Measurements from ENCODE around the gene CCDC90B. TPM values are rescaled to one million over a fixed set of nuclear protein-coding genes. Genes with fewer than 3 reads are reported as not detected.

The CCDC90B gene
- 56.0 to 71.0 TPM (median 61.1 TPM) in 5 replicates for total RNA-seq (2022; extraction: Qiagen RNA extraction)

DNA sequence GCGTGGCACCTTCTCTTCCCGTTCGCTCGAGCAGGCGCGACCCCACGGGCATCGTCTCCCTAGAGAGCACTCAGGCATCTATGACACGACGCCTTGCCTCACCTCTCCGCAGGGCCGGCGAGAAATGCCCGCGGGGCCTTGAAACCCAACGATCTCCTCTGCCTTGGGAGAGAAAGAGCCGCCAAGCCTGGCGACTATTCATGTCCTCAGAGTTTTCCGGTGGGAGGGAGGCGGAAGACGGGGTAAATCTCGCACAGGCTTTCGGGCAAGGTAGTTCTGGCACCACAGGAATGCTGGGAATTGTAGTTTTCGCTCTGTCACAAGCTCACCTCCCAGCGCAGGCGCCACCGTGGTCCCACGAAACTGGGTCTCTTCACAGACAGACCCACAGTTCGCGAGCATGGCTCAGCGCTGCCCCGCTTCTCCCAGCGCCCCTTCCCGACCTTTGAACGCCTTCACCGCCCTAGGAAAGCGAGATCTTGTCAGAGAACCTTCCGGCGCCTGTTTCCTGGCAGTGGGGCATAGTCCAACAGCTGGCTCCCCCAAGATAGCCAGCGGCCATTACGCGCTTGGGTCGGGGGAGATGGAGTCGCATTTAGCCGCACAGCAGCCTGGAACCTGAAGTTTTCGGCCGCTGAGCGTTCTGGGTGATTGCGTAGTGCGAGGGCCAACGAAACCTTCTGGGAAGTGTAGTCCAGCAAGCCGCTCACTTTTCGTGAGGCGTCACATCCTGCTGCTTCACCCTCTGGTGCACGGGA, at the start of gene CCDC90B:
Gene CCDC90B, minus strand, starts transcription at position 597 of the 758 bp plus-strand sequence. Its CDS starts 395 bp downstream, at position 202.

Other genes starting within 250 kb of the CCDC90B start
- gene RAB30, start 214.5 kb downstream of the CCDC90B start, total RNA-seq (2022; extraction: Qiagen RNA extraction), result 6.2 to 8.1 TPM (median 6.7 TPM) in 5 replicates
- gene PCF11, start 129.2 kb downstream of the CCDC90B start, total RNA-seq (2022; extraction: Qiagen RNA extraction), result 24.1 to 27.1 TPM (median 25.3 TPM) in 5 replicates
- 7.3 to 8.8 TPM (median 7.6 TPM) in 5 replicates for gene ANKRD42, start 92.7 kb downstream of the CCDC90B start, total RNA-seq (2022; extraction: Qiagen RNA extraction)